CD8-positive, alpha-beta memory T cell (primary cell): ENCODE data around the gene OR7C1. TPM values are rescaled to one million over a fixed set of nuclear protein-coding genes. Genes with fewer than 3 reads are reported as not detected.
"Not testable (repeated sequence)": the region's sequence is repeated elsewhere in the genome, so short reads cannot be mapped to it uniquely, and the experiment has no call there.

Experiments used
- CTCF ChIA-PET: fragments of 350-600 bp; sonication (Branson Sonifier 250); formaldehyde crosslinking; loops from one replicate; lab custom pipeline; 2021; ENCODE audit warnings: antibody characterized with exemption; lab: Charles Lee
- POLR2A ChIA-PET: fragments of 350-600 bp; sonication (Branson Sonifier 250); formaldehyde crosslinking; loops from one replicate; lab custom pipeline; 2021; ENCODE audit warnings: antibody characterized with exemption; lab: Charles Lee
- DNase-seq, 5 donors: peaks; one replicate each; pipeline versions ENCODE4 v3.0.0 to v3.0.0-alpha.2; 2020 to 2022; ENCODE audit warnings: mixed read lengths in 1 of 5
- H3K27ac ChIP-seq: one replicate; pipeline ENCODE4 v1.7.0; 2013; ENCODE audit warnings: low read depth, mild to moderate bottlenecking, low read length, moderate library complexity
- H3K27me3 ChIP-seq: 2 replicates; pipeline ENCODE4 v1.7.0; 2013; ENCODE audit warnings: low read length, mild to moderate bottlenecking; ENCODE audit not compliant: insufficient read depth, poor library complexity, severe bottlenecking
- H3K36me3 ChIP-seq: 2 replicates; pipeline ENCODE4 v1.7.0; 2013; ENCODE audit warnings: mild to moderate bottlenecking, low read length, moderate library complexity; ENCODE audit not compliant: insufficient read depth
- H3K4me1 ChIP-seq: 2 replicates; pipeline ENCODE4 v1.7.0; 2013; ENCODE audit warnings: mild to moderate bottlenecking, low read length, moderate library complexity; ENCODE audit not compliant: insufficient read depth
- H3K4me3 ChIP-seq: 2 replicates; pipeline ENCODE4 v1.7.0; 2013; ENCODE audit warnings: mild to moderate bottlenecking, low read length
- H3K9me3 ChIP-seq: 2 replicates; pipeline ENCODE4 v1.7.0; 2013; ENCODE audit warnings: mild to moderate bottlenecking, low read length
- H3K27ac Mint-ChIP-seq, 8 donors: one replicate each; pipeline ENCODE4 v1.8.0; 2020 to 2021; ENCODE audit warnings: mixed read lengths in 8 of 8, mild to moderate bottlenecking in 6 of 8, inconsistent platforms in 3 of 8, moderate library complexity in 3 of 8
- H3K27me3 Mint-ChIP-seq, 2 donors: one replicate each; pipeline ENCODE4 v1.8.0; 2020 to 2021; ENCODE audit warnings: mixed read lengths in 2 of 2, mild to moderate bottlenecking in 1 of 2, moderate library complexity in 1 of 2
- H3K36me3 Mint-ChIP-seq, 3 donors: one replicate each; pipeline ENCODE4 v1.8.0; 2020 to 2021; ENCODE audit warnings: mixed read lengths in 3 of 3, inconsistent platforms in 1 of 3, mild to moderate bottlenecking in 1 of 3
- H3K4me1 Mint-ChIP-seq, 3 donors: one replicate each; pipeline ENCODE4 v1.8.0; 2020 to 2021; ENCODE audit warnings: mixed read lengths in 3 of 3, inconsistent platforms in 1 of 3, mild to moderate bottlenecking in 1 of 3
- H3K4me3 Mint-ChIP-seq, 7 donors: one replicate each; pipeline ENCODE4 v1.8.0; 2020 to 2021; ENCODE audit warnings: mixed read lengths in 7 of 7, mild to moderate bottlenecking in 6 of 7, moderate library complexity in 4 of 7, inconsistent platforms in 2 of 7
- H3K9me3 Mint-ChIP-seq, 5 donors: one replicate each; pipeline ENCODE4 v1.8.0; 2020 to 2022; ENCODE audit warnings: mixed read lengths in 5 of 5, mild to moderate bottlenecking in 3 of 5, moderate library complexity in 2 of 5, inconsistent platforms in 1 of 5
- polyA plus RNA-seq: library from polyadenylated mRNA; unstranded; fragments of 300-500 nt; fragmentation: Illumina TruSeq; gene quantifications from one replicate; pipeline ENCODE4 v1.2.3, GENCODE V29; 2021
- total RNA-seq, 2 experiments: library from RNA; stranded (reverse); gene quantifications; one replicate each; pipeline ENCODE4 v1.2.3, GENCODE V29; 2021

OR7C1 gene
- total and polyA plus RNA-seq, 3 experiments from 2014 or later = not detected

- CTCF ChIA-PET = no interaction called here
- Histone ChIP-seq H3K27ac (peak overlapping the region; percentile 59), H3K9me3 (no peaks in the 10 kb centered on the region), H3K4me1 (peaks cover 11% of the 10 kb centered on the region), H3K27me3 (no peaks in the 10 kb centered on the region), H3K36me3 (no peaks in the 10 kb centered on the region), H3K4me3 (no peak overlapping the region)
- POLR2A ChIA-PET = no interaction called here
- peaks cover 9 to 45% of the 10 kb centered on the region in 2 donors for H3K27me3 Mint-ChIP-seq
- peaks cover 0 to 8% (median 1%) of the 10 kb centered on the region in 5 donors for H3K9me3 Mint-ChIP-seq
- DNase-seq = no peak
- no peak overlapping the region for H3K4me3 Mint-ChIP-seq
- H3K27ac Mint-ChIP-seq = no peak overlapping the region
- H3K36me3 Mint-ChIP-seq = no peaks in the 10 kb centered on the region
- peaks cover 12 to 16% (median 13%) of the 10 kb centered on the region in 3 donors for H3K4me1 Mint-ChIP-seq
These were observed 52.2 kb downstream of the OR7C1 start for GRCh38 chr19:14782626-14783409.

GRCh38 chr19:14781713-14782536, 53.1 kb downstream of the OR7C1 start:
- H3K27ac Mint-ChIP-seq, H3K27me3 ChIP-seq, H3K4me3 Mint-ChIP-seq, H3K9me3 ChIP-seq, DNase-seq, H3K4me3 ChIP-seq, H3K4me1 ChIP-seq, H3K9me3 Mint-ChIP-seq, CTCF ChIA-PET, POLR2A ChIA-PET, H3K27ac ChIP-seq, H3K36me3 Mint-ChIP-seq, H3K36me3 ChIP-seq: not testable (repeated sequence)
- Mint-ChIP-seq H3K27me3 (peaks cover 13 to 44% of the 10 kb centered on the region in 2 donors), H3K4me1 (peaks cover 8 to 12% (median 12%) of the 10 kb centered on the region in 3 donors)

GRCh38 chr19:14780622-14781225, 54.3 kb downstream of the OR7C1 start:
- H3K27me3 Mint-ChIP-seq = peaks cover 21 to 48% of the 10 kb centered on the region in 2 donors
- H3K27ac Mint-ChIP-seq, CTCF ChIA-PET, H3K4me3 Mint-ChIP-seq, H3K9me3 Mint-ChIP-seq, H3K4me1 ChIP-seq, H3K9me3 ChIP-seq, H3K4me3 ChIP-seq, DNase-seq, H3K27ac ChIP-seq, POLR2A ChIA-PET, H3K36me3 Mint-ChIP-seq, H3K36me3 ChIP-seq, H3K4me1 Mint-ChIP-seq, H3K27me3 ChIP-seq: not testable (repeated sequence)

GRCh38 chr19:14779151-14779550, 55.8 kb downstream of the OR7C1 start:
- Histone ChIP-seq H3K4me3 (no peak overlapping the region), H3K4me1 (no peaks in the 10 kb centered on the region), H3K36me3 (no peaks in the 10 kb centered on the region), H3K27ac (no peak overlapping the region), H3K9me3 (no peaks in the 10 kb centered on the region), H3K27me3 (no peaks in the 10 kb centered on the region)
- Mint-ChIP-seq H3K36me3 (peaks cover 0 to 2% (median 0%) of the 10 kb centered on the region in 3 donors), H3K27ac (no peak overlapping the region), H3K4me3 (no peak overlapping the region), H3K9me3 (peaks cover 0 to 4% (median 0%) of the 10 kb centered on the region in 5 donors), H3K27me3 (peaks cover 25 to 41% of the 10 kb centered on the region in 2 donors), H3K4me1 (peaks cover 2 to 6% (median 5%) of the 10 kb centered on the region in 3 donors)
- CTCF ChIA-PET = no interaction called here
- DNase-seq = no peak
- POLR2A ChIA-PET = no interaction called here

DNA sequence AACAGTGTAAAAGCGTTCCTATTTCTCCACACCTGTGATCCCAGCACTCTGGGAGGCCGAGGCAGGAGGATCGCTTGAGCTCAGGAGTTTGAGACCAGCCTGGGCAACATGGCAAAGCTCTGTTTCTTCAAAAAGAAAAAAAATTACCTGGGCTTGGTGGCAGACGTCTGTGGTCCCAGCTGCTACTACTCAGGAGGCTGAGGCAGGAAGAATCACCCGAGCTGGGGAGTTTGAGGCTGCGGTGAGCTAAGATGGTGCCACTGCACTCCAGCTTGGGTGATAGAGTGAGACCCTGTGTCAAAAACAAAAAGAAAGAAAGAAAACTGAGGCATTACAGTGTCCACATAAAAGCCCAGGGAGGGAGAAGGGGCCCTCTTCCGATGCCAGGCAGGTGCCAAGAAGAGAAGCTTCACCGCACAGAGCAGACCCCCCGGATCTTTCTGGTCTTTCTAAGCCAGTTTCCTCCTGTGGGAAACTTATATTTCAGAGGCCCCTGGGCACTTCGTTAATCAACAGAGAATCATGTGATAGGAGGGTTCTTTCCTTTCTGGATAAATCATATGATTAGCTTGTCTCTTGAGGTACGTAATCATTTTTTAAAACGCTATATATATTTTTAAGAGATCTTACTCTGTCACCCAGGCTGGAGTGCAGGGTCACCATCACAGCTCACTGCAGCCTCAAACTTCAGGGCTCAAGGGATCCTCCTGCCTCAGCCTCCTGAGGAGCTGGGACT, 56.7 kb downstream of the OR7C1 start, which contains the start of gene ADGRE2:
ADGRE2 (minus strand) TSS at position 451 of the 736 bp plus-strand sequence. CDS start 1,804 bp downstream, outside the sequence.
- peaks cover 30 to 46% of the 10 kb centered on the region in 2 donors for H3K27me3 Mint-ChIP-seq
- CTCF ChIA-PET, H3K4me3 ChIP-seq, H3K36me3 Mint-ChIP-seq, H3K4me1 ChIP-seq, H3K9me3 ChIP-seq, H3K4me1 Mint-ChIP-seq, H3K9me3 Mint-ChIP-seq, DNase-seq, H3K27ac ChIP-seq, H3K36me3 ChIP-seq, H3K27me3 ChIP-seq, POLR2A ChIA-PET, H3K27ac Mint-ChIP-seq, H3K4me3 Mint-ChIP-seq: not testable (repeated sequence)

DNA sequence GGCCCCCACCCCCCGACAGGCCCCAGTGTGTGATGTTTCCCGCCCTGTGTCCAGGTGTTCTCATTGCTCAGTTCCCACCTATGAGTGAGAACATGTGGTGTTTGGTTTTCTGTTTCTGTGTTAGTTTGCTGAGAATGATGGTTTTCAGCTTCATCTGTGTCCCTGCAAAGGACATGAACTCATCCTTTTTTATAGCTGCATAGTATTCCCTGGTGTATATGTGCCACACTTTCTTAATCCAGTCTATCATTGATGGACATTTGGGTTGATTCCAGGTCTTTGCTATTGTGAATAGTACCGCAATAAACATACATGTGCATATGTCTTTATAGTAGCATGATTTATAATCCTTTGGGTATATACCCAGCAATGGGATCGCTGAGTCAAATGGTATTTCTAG, 57.3 kb downstream of the OR7C1 start:
- H3K36me3 ChIP-seq, POLR2A ChIA-PET, H3K27me3 ChIP-seq, CTCF ChIA-PET, H3K4me3 Mint-ChIP-seq, H3K9me3 ChIP-seq, H3K4me1 Mint-ChIP-seq, H3K4me1 ChIP-seq, H3K9me3 Mint-ChIP-seq, H3K27ac Mint-ChIP-seq, H3K36me3 Mint-ChIP-seq, H3K27ac ChIP-seq, H3K4me3 ChIP-seq, DNase-seq: not testable (repeated sequence)
- H3K27me3 Mint-ChIP-seq = peaks cover 27 to 42% of the 10 kb centered on the region in 2 donors

DNA sequence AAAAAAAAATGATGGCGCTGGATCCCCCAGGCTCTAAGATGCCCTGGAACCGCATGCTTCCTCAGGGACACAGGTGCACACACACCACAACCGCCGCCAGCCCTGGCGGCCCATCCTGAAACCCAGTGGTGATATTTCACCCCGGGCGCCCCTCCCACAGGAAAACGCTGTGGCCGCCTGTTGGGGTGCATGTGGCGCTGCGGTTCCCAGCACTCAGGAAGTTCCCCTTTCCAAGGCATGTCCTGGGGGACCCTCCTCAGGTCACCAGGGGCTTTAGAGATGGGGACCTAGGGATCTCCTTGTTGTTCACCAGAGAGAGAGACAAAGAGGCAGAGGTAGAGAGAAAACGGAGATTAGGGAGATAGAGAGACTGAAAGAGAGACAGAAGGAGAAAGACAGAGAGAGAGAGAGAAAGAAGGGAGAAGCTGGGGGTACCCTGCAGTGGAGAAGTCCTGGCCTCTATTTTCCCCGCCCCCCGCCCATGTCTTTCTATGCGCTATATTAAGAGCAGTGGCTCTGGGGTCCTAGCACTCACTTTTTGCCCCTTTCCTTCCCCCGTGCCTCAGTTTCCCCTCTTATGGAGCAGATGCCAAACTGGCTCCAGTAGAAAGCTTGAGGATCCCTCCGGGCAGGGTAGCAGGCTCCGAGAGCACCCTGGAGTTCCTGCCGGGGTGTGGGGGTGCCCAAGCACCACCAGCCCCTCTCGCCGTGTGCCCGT, 59.0 kb downstream of the OR7C1 start:
- ChIA-PET POLR2A (interaction anchor here (0.6 kb wide), 1 partner anchor 11 kb away, joined by 3 read pairs; no protein-coding TSS in a partner anchor), CTCF (no interaction called here)
- Mint-ChIP-seq H3K4me3 (peak overlapping the region in 4 of 7 donors; percentile 5 to 60 (median 36)), H3K36me3 (peaks cover 0 to 2% (median 0%) of the 10 kb centered on the region in 3 donors), H3K4me1 (peaks cover 2 to 6% (median 5%) of the 10 kb centered on the region in 3 donors), H3K9me3 (no peaks in the 10 kb centered on the region), H3K27ac (no peak overlapping the region), H3K27me3 (peaks cover 26 to 47% of the 10 kb centered on the region in 2 donors)
- Histone ChIP-seq H3K9me3 (no peaks in the 10 kb centered on the region), H3K4me1 (no peaks in the 10 kb centered on the region), H3K27ac (peak overlapping the region; percentile 43), H3K36me3 (no peaks in the 10 kb centered on the region), H3K4me3 (no peak overlapping the region), H3K27me3 (no peaks in the 10 kb centered on the region)
- no peak for DNase-seq
